ENCODE results near the gene NEU4. TPM values are rescaled to one million over a fixed set of nuclear protein-coding genes. Genes with fewer than 3 reads are reported as not detected.

NEU4 gene
- total and polyA plus RNA-seq, 7 donors, result 0.36 to 66.1 (median 9.9) TPM; not detected in 1

DNA sequence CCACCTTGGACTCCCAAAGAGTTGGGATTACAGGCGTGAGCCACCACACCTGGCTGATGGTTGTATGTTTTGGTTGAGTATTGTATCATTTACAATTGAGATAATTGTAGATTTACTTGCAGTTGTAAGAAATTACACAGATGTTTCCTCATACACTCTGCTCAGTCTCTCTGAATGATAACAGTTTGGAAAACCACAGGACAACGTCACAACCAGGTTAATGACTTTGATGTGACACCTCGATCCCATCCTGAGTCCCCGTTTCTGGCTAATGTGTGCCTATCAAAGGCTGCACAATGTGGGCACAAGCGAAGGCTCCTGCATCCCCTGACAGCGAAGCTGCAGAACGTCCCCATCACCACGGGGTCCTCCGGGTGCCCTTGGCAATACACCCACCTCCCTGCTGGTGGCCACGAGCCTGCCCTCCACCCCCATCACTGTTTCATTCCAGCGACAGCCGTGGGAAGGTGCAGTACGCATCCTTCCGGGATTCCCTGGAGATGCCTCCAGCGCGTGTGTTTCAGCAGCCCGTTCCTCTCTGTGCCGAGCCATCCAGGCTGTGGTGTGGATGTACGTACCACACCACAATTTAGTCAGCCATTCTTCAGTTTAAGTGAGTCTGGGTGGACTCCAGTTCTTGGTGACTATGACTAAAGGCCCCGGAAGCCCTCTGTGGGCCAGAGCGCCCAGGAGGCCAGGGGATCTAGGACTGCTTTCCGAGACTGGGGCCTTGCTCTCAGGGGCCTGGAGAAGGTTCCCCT, 54.0 kb downstream of the NEU4 start:
- no peaks in the 10 kb centered on the region for H3K36me3 ChIP-seq
- TF ChIP-seq POLR2AphosphoS5 (IDR thresholded peaks at IDR 0.05), result no peak
- TF ChIP-seq CTCF (IDR thresholded peaks at IDR 0.05), result no peak
- no peak for TF ChIP-seq POLR2A (IDR thresholded peaks at IDR 0.05)
- TF ChIP-seq EP300 (IDR thresholded peaks at IDR 0.05), result no peak
- WGBS, 2 donors, result 82% methylated on average over 22 of the region's 22 CpGs
- intact Hi-C loops (cut with DNase I), result no loop called here
- H3K4me3 ChIP-seq, result peak overlapping the region in 1 of 4 donors; percentile 9
- DNase-seq, result no peak
- H3K4me1 ChIP-seq, result peaks cover 0 to 30% (median 19%) of the 10 kb centered on the region in 4 donors
- H3K9me3 ChIP-seq, result no peaks in the 10 kb centered on the region
- peaks cover 10 to 82% (median 57%) of the 10 kb centered on the region in 3 donors for H3K27me3 ChIP-seq
- no peak overlapping the region for H3K27ac ChIP-seq

- H3K4me3 ChIP-seq, result peak overlapping the region in 1 of 4 donors; percentile 9
- H3K4me1 ChIP-seq, result peaks cover 0 to 30% (median 21%) of the 10 kb centered on the region in 4 donors
- no peak overlapping the region for H3K27ac ChIP-seq
- TF ChIP-seq POLR2AphosphoS5 (IDR thresholded peaks at IDR 0.05) (peak in 2 of 4 donors; percentile 5 to 30), CTCF (IDR thresholded peaks at IDR 0.05) (no peak)
- no peaks in the 10 kb centered on the region for H3K9me3 ChIP-seq
- H3K27me3 ChIP-seq, result peaks cover 10 to 86% (median 61%) of the 10 kb centered on the region in 3 donors
- H3K36me3 ChIP-seq, result no peaks in the 10 kb centered on the region
- intact Hi-C loops (cut with DNase I), result no loop called here
- WGBS, 2 donors, result 25 to 44% methylated on average over 29 of the region's 29 CpGs
- peak; percentile 82 for DNase-seq
Observed at GRCh38 chr2:241863536-241863954, 54.6 kb downstream of the NEU4 start.

DNA sequence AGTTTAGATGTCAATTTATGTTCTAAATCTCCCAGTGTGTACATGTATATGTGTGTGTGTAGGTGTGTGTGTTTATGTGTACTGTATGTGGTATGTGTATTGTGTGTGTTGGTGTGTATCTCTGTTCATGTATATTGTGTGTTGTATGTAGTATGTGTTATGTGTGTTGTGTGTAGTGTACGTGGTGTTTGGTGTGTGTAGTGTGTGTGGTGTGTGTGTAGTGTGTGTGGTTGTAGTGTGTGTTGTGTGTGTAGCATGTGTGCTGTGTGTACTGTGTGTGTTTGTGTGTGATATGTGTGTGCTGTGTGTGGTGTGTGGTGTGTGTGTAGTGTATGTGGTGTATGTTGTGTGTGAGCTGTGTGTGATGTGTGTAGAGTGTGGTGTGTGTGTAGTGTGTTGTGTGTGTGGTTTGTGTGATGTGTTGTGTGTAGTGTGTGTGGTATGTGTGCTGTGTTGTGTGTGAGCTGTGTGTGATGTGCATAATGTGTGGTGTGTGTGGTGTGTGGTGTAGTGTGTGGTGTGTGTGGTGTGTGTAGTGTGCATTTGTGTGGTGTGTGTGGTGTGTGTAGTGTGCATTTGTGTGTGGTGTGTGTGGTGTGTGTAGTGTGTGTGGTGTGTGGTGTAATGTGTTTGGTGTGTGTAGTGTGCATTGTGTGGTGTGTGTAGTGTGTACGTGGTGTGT, 55.3 kb downstream of the NEU4 start:
- Histone ChIP-seq H3K36me3 (no peaks in the 10 kb centered on the region), H3K27me3 (peaks cover 10 to 88% (median 61%) of the 10 kb centered on the region in 3 donors), H3K9me3 (no peaks in the 10 kb centered on the region), H3K4me1 (peaks cover 0 to 29% (median 17%) of the 10 kb centered on the region in 4 donors), H3K4me3 (no peak overlapping the region), H3K27ac (no peak overlapping the region)
- no peak for DNase-seq
- intact Hi-C loops (cut with DNase I), result no loop called here
- 68 to 87% methylated on average over 2 of the region's 2 CpGs for WGBS, 2 donors
- TF ChIP-seq CTCF (IDR thresholded peaks at IDR 0.05) (no peak), POLR2AphosphoS5 (IDR thresholded peaks at IDR 0.05) (no peak), EP300 (IDR thresholded peaks at IDR 0.05) (no peak), POLR2A (IDR thresholded peaks at IDR 0.05) (no peak)

- no peak for DNase-seq
- Histone ChIP-seq H3K9me3 (no peaks in the 10 kb centered on the region), H3K4me3 (no peak overlapping the region), H3K4me1 (peaks cover 0 to 23% (median 13%) of the 10 kb centered on the region in 4 donors), H3K27ac (no peak overlapping the region), H3K36me3 (no peaks in the 10 kb centered on the region), H3K27me3 (peaks cover 10 to 86% (median 61%) of the 10 kb centered on the region in 3 donors)
- intact Hi-C loops (cut with DNase I), result no loop called here
- TF ChIP-seq POLR2A (IDR thresholded peaks at IDR 0.05), result no peak
- TF ChIP-seq POLR2AphosphoS5 (IDR thresholded peaks at IDR 0.05), result no peak
- no peak for TF ChIP-seq EP300 (IDR thresholded peaks at IDR 0.05)
- no peak for TF ChIP-seq CTCF (IDR thresholded peaks at IDR 0.05)
- WGBS, 2 donors, result 95 to 97% methylated on average over 5 of the region's 5 CpGs
Observed at GRCh38 chr2:241864850-241865213, 55.8 kb downstream of the NEU4 start.

Measured in sigmoid colon (tissue), 7 donors.